ENCODE data around the gene ARHGAP40.

ARHGAP40 gene

GRCh38 chr20:38601216-38602184 is at the start of gene ARHGAP40:
Gene ARHGAP40, plus strand, starts transcription at chr20:38601809.
- Histone ChIP-seq H3K4me3 (no peak within 1 kb of the TSS), H3K27ac (no peak within 1 kb of the TSS), H3K9ac (no peak within 1 kb of the TSS), H3K4me1 (no peaks in the 10 kb centered on the region), H3K27me3 (peaks cover 19% of the 10 kb centered on the region), H3K36me3 (no peaks in the 10 kb centered on the region), H3K9me3 (no peaks in the 10 kb centered on the region), H4K20me1 (no peaks in the 10 kb centered on the region), H3K4me2 (no peak within 1 kb of the TSS)
- TF ChIP-seq Cebpa-rat (IDR thresholded peaks at IDR 0.05): no peak

GRCh38 chr20:38554986-38555385 is 46.6 kb upstream of the ARHGAP40 start:
- Histone ChIP-seq H3K4me1 (no peaks in the 10 kb centered on the region), H3K27me3 (no peaks in the 10 kb centered on the region), H3K4me2 (no peak overlapping the region), H3K4me3 (no peak overlapping the region), H3K36me3 (peaks cover 94% of the 10 kb centered on the region), H4K20me1 (no peaks in the 10 kb centered on the region), H3K9me3 (no peaks in the 10 kb centered on the region), H3K9ac (no peak overlapping the region), H3K27ac (no peak overlapping the region)
- no peak for TF ChIP-seq Cebpa-rat (IDR thresholded peaks at IDR 0.05)

GRCh38 chr20:38555395-38555794 is 46.2 kb upstream of the ARHGAP40 start:
- no peak for TF ChIP-seq Cebpa-rat (IDR thresholded peaks at IDR 0.05)
- Histone ChIP-seq H3K4me1 (no peaks in the 10 kb centered on the region), H3K9me3 (no peaks in the 10 kb centered on the region), H3K4me3 (no peak overlapping the region), H3K27ac (no peak overlapping the region), H3K36me3 (peaks cover 94% of the 10 kb centered on the region), H3K27me3 (no peaks in the 10 kb centered on the region), H3K9ac (no peak overlapping the region), H4K20me1 (no peaks in the 10 kb centered on the region), H3K4me2 (no peak overlapping the region)

GRCh38 chr20:38557174-38557573 is 44.4 kb upstream of the ARHGAP40 start:
- TF ChIP-seq Cebpa-rat (IDR thresholded peaks at IDR 0.05): no peak
- Histone ChIP-seq H3K4me2 (no peak overlapping the region), H4K20me1 (no peaks in the 10 kb centered on the region), H3K9me3 (no peaks in the 10 kb centered on the region), H3K36me3 (peaks cover 90% of the 10 kb centered on the region), H3K9ac (no peak overlapping the region), H3K27me3 (no peaks in the 10 kb centered on the region), H3K27ac (no peak overlapping the region), H3K4me1 (no peaks in the 10 kb centered on the region), H3K4me3 (no peak overlapping the region)

GRCh38 chr20:38558596-38559360 is 42.8 kb upstream of the ARHGAP40 start:
- no peak overlapping the region for H3K27ac ChIP-seq
- no peak overlapping the region for H3K9ac ChIP-seq
- H3K4me1 ChIP-seq: no peaks in the 10 kb centered on the region
- no peak overlapping the region for H3K4me2 ChIP-seq
- H3K36me3 ChIP-seq: peaks cover 88% of the 10 kb centered on the region
- no peak for TF ChIP-seq Cebpa-rat (IDR thresholded peaks at IDR 0.05)
- H4K20me1 ChIP-seq: no peaks in the 10 kb centered on the region
- H3K9me3 ChIP-seq: no peaks in the 10 kb centered on the region
- H3K27me3 ChIP-seq: no peaks in the 10 kb centered on the region
- H3K4me3 ChIP-seq: no peak overlapping the region

GRCh38 chr20:38559764-38560163 is 41.8 kb upstream of the ARHGAP40 start:
- no peak overlapping the region for H3K4me2 ChIP-seq
- H3K9me3 ChIP-seq: no peaks in the 10 kb centered on the region
- H3K36me3 ChIP-seq: peaks cover 88% of the 10 kb centered on the region
- H3K27ac ChIP-seq: no peak overlapping the region
- no peaks in the 10 kb centered on the region for H3K27me3 ChIP-seq
- H4K20me1 ChIP-seq: no peaks in the 10 kb centered on the region
- TF ChIP-seq Cebpa-rat (IDR thresholded peaks at IDR 0.05): no peak
- H3K4me3 ChIP-seq: no peak overlapping the region
- H3K4me1 ChIP-seq: no peaks in the 10 kb centered on the region
- H3K9ac ChIP-seq: no peak overlapping the region

- no peaks in the 10 kb centered on the region for H3K4me1 ChIP-seq
- no peak for TF ChIP-seq Cebpa-rat (IDR thresholded peaks at IDR 0.05)
- H3K27ac ChIP-seq: no peak overlapping the region
Observed at GRCh38 chr20:38563802-38564431, 37.7 kb upstream of the ARHGAP40 start.

GRCh38 chr20:38564680-38565079 is 36.9 kb upstream of the ARHGAP40 start:
- Histone ChIP-seq H3K9ac (no peak overlapping the region), H3K9me3 (no peaks in the 10 kb centered on the region), H3K36me3 (peaks cover 93% of the 10 kb centered on the region), H3K27ac (no peak overlapping the region), H3K4me1 (no peaks in the 10 kb centered on the region), H3K4me3 (no peak overlapping the region), H4K20me1 (0 out of 2 replicates have a peak, but pooled peaks cover 10% of the 10 kb centered on the region), H3K4me2 (no peak overlapping the region), H3K27me3 (no peaks in the 10 kb centered on the region)
- TF ChIP-seq Cebpa-rat (IDR thresholded peaks at IDR 0.05): no peak

More at GRCh38 chr20:38563802-38564431, 37.7 kb upstream of the ARHGAP40 start:
- Histone ChIP-seq H4K20me1 (0 out of 2 replicates have a peak, but pooled peaks cover 6% of the 10 kb centered on the region), H3K27me3 (no peaks in the 10 kb centered on the region), H3K36me3 (peaks cover 93% of the 10 kb centered on the region), H3K4me2 (no peak overlapping the region), H3K9me3 (no peaks in the 10 kb centered on the region), H3K4me3 (no peak overlapping the region), H3K9ac (no peak overlapping the region)

GRCh38 chr20:38566036-38566598 is 35.5 kb upstream of the ARHGAP40 start:
- Histone ChIP-seq H3K4me1 (no peaks in the 10 kb centered on the region), H3K36me3 (peaks cover 93% of the 10 kb centered on the region), H3K27ac (no peak overlapping the region), H3K27me3 (no peaks in the 10 kb centered on the region), H3K4me2 (no peak overlapping the region), H3K9me3 (no peaks in the 10 kb centered on the region), H4K20me1 (0 out of 2 replicates have a peak, but pooled peaks cover 10% of the 10 kb centered on the region), H3K9ac (no peak overlapping the region), H3K4me3 (no peak overlapping the region)
- TF ChIP-seq Cebpa-rat (IDR thresholded peaks at IDR 0.05): no peak

All from BLaER1 (cell line).